CD4-positive, alpha-beta T cell (primary cell): ENCODE measurements around the gene DCLRE1C. TPM values are rescaled to one million over a fixed set of nuclear protein-coding genes. Genes with fewer than 3 reads are reported as not detected.

ENCODE experiments used
- ATAC-seq: fragments of 200-7000 bp; cut with Tn5 transposase; one replicate; pipeline ENCODE4 v1.10.0; 2022; ENCODE audit warnings: mild to moderate bottlenecking; ENCODE audit not compliant: poor library complexity
- CTCF ChIA-PET: fragments of 350-600 bp; sonication (Branson Sonifier 250); formaldehyde crosslinking; loops from one replicate; lab custom pipeline; 2021; ENCODE audit warnings: antibody characterized with exemption, inconsistent platforms; lab: Charles Lee
- POLR2A ChIA-PET: fragments of 350-600 bp; sonication (Branson Sonifier 250); formaldehyde crosslinking; loops from one replicate; lab custom pipeline; 2021; ENCODE audit warnings: antibody characterized with exemption, inconsistent platforms; lab: Charles Lee
- DNase-seq, 14 experiments: peaks; one replicate each; pipeline ENCODE4 v3.0.0-alpha.2; 2013 to 2020; ENCODE audit warnings: mixed read lengths in 2 of 14
- H3K27ac ChIP-seq, 2 donors: one replicate each; pipeline versions ENCODE4 v1.5.1 to v1.7.0; 2013; ENCODE audit warnings: low read length in 2 of 2, low read depth in 1 of 2, mild to moderate bottlenecking in 1 of 2
- H3K27me3 ChIP-seq, 2 experiments: 1 replicate in 1 of 2; 2 replicates in 1 of 2; pipeline versions ENCODE4 v1.6.1 to v1.7.0; 2013; ENCODE audit warnings: low read length in 2 of 2, control low read depth in 1 of 2, mild to moderate bottlenecking in 1 of 2, moderate library complexity in 1 of 2; ENCODE audit not compliant: insufficient read depth in 2 of 2, control insufficient read depth in 1 of 2
- H3K36me3 ChIP-seq: one replicate; pipeline ENCODE4 v1.6.1; 2013; ENCODE audit warnings: low read length, control low read depth; ENCODE audit not compliant: insufficient read depth
- H3K4me1 ChIP-seq: one replicate; pipeline ENCODE4 v1.6.1; 2013; ENCODE audit warnings: low read length, control low read depth; ENCODE audit not compliant: insufficient read depth
- H3K4me3 ChIP-seq: one replicate; pipeline ENCODE4 v1.5.1; 2013; ENCODE audit warnings: mild to moderate bottlenecking, low read length, moderate library complexity
- H3K9me3 ChIP-seq, 2 experiments: 1 replicate in 1 of 2; 2 replicates in 1 of 2; pipeline versions ENCODE4 v1.6.1 to v1.7.0; 2013; ENCODE audit warnings: low read length in 2 of 2, mild to moderate bottlenecking in 2 of 2, control low read depth in 1 of 2, moderate library complexity in 1 of 2; ENCODE audit not compliant: control insufficient read depth in 1 of 2, insufficient read depth in 1 of 2
- H3K27ac Mint-ChIP-seq: one replicate; pipeline ENCODE4 v1.8.0; 2020; ENCODE audit warnings: mixed read lengths
- H3K27me3 Mint-ChIP-seq: one replicate; pipeline ENCODE4 v1.8.0; 2021; ENCODE audit warnings: mixed read lengths
- H3K36me3 Mint-ChIP-seq: one replicate; pipeline ENCODE4 v1.8.0; 2021; ENCODE audit warnings: low read depth, mixed read lengths
- H3K4me1 Mint-ChIP-seq: one replicate; pipeline ENCODE4 v1.8.0; 2021; ENCODE audit warnings: low read depth, mixed read lengths
- H3K4me3 Mint-ChIP-seq: one replicate; pipeline ENCODE4 v1.8.0; 2020; ENCODE audit warnings: mild to moderate bottlenecking, mixed read lengths
- H3K9me3 Mint-ChIP-seq: one replicate; pipeline ENCODE4 v1.8.0; 2020; ENCODE audit warnings: mixed read lengths
- intact Hi-C, 2 experiments: fragments of 100-400 bp; cut with DNase I in 1 of 2; cut with micrococcal nuclease in 1 of 2; formaldehyde crosslinking; loops; one replicate each; pipeline versions ENCODE4 v1.15.1 to v1.9.0; 2023 to 2025; cut with DNase I, micrococcal nuclease
- total RNA-seq, 174 experiments: library from RNA in 2 of 174; stranded (reverse) in 2 of 174; gene quantifications; one replicate each; pipeline ENCODE4 v1.2.3 and lab custom pipeline; 2021 to 2026
- TF ChIP-seq, protein P1 (sequence below): fragments of 200-600 bp; IDR thresholded peaks from one replicate; pipeline ENCODE4 v1.8.0; 2022; ENCODE audit warnings: antibody characterized with exemption, mild to moderate bottlenecking

Gene DCLRE1C
- total RNA-seq, 2 experiments from 2014 or later = 11.0 to 15.4 TPM

DNA sequence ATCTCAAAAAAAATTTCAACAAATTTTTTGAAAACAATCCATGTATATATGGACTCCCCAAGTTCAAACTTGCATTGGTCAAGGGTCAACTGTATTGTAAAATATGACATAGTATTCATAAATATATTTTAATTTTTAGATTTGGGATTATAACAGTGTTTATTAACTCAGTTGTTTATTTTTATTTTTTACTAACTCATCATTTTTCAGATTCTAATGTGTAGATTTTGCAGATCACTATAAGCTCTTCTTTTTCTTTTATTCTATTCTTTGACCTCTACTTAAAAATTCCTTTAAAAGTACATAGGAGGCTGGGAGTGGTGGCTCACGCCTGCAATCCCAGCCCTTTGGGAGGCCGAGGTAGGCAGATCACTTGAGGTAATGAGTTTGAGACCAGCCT lies 14.0 kb upstream of the DCLRE1C start:
- no peaks in the 10 kb centered on the region for H3K36me3 Mint-ChIP-seq
- peaks cover 7% of the 10 kb centered on the region for H3K4me1 Mint-ChIP-seq
- H3K4me3 ChIP-seq = no peak overlapping the region
- ChIA-PET CTCF (no interaction called here), POLR2A (no interaction called here)
- no peaks in the 10 kb centered on the region for H3K9me3 ChIP-seq
- TF ChIP-seq, protein P1, sequence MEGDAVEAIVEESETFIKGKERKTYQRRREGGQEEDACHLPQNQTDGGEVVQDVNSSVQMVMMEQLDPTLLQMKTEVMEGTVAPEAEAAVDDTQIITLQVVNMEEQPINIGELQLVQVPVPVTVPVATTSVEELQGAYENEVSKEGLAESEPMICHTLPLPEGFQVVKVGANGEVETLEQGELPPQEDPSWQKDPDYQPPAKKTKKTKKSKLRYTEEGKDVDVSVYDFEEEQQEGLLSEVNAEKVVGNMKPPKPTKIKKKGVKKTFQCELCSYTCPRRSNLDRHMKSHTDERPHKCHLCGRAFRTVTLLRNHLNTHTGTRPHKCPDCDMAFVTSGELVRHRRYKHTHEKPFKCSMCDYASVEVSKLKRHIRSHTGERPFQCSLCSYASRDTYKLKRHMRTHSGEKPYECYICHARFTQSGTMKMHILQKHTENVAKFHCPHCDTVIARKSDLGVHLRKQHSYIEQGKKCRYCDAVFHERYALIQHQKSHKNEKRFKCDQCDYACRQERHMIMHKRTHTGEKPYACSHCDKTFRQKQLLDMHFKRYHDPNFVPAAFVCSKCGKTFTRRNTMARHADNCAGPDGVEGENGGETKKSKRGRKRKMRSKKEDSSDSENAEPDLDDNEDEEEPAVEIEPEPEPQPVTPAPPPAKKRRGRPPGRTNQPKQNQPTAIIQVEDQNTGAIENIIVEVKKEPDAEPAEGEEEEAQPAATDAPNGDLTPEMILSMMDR = no peak
- H3K4me1 ChIP-seq = peaks cover 8% of the 10 kb centered on the region
- no peaks in the 10 kb centered on the region for H3K36me3 ChIP-seq
- intact Hi-C loops = loop anchor here (5.0 to 10.0 kb wide), 2 partner anchors 76 to 1173 kb away; no protein-coding TSS in a partner anchor
- no peak overlapping the region for H3K4me3 Mint-ChIP-seq
- no peak overlapping the region for H3K27ac Mint-ChIP-seq
- no peaks in the 10 kb centered on the region for H3K9me3 Mint-ChIP-seq
- ATAC-seq = no peak
- no peaks in the 10 kb centered on the region for H3K27me3 Mint-ChIP-seq
- H3K27me3 ChIP-seq = no peaks in the 10 kb centered on the region
- H3K27ac ChIP-seq = no peak overlapping the region
- DNase-seq = no peak

DNA sequence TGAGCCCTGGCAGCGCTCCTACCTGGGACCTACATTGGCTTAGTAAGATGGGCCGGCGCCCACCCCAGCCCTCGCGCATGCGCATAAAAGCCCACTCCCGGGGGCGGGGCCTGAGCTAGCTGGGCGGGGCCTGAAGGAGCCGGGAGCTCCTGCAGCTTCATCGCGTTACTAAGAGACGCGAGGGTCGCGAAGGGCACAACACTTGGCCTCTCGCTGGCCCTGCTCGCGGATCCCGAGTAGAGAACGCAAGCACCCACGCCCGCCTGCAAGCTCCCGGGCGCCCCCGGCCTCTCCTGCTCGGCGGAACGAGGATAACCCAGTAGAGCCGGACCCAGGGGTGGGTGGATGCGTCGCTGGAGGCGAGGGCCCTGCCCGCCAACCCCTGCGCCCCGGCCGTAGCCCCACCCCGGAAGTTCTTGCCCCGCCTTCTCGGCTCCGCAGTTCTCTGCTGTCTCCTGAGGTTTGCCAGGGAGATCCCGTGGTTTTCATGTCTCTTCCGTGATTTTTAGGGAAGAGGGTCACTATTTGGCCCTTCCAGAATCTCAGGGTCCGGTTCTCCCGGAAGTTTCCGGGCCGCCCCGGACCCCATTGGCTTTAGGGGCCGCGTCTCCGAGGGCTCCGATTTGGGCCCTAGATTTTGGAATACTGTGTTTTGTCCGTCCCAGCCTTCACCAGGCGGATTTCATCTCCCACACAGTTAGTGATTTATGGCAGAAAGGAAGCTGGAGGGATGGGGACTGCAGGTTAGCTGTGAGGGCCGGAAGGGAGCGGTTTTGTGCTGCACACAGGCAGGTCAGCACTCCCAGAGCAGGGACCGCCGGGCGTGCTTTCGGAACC lies 5.5 kb upstream of the DCLRE1C start, which contains the start of gene MEIG1:
TSS of gene MEIG1 (plus strand) at position 168 of the 837 bp plus-strand sequence. CDS start 7,081 bp downstream, outside the sequence.
- peak within 1 kb of the TSS; percentile 98 for H3K27ac Mint-ChIP-seq
- peak; percentile 83 to 96 (median 88) for DNase-seq
- CTCF ChIA-PET = no interaction called here
- H3K27me3 ChIP-seq = no peaks in the 10 kb centered on the region
- peaks cover 34% of the 10 kb centered on the region for H3K4me1 Mint-ChIP-seq
- POLR2A ChIA-PET = interaction anchor here (0.5 to 2.2 kb wide), 9 partner anchors 12 to 506 kb away, joined by 3 to 13 read pairs (median 4); partner anchors contain the start of genes CDNF, HSPA14, MSANTD7 and RPP38
- TF ChIP-seq, protein P1 = no peak
- H3K27ac ChIP-seq = peak within 1 kb of the TSS; percentile 86 to 92
- peak; percentile 85 for ATAC-seq
- H3K27me3 Mint-ChIP-seq = no peaks in the 10 kb centered on the region
- peak within 1 kb of the TSS; percentile 98 for H3K4me3 Mint-ChIP-seq
- no peaks in the 10 kb centered on the region for H3K36me3 ChIP-seq
- H3K36me3 Mint-ChIP-seq = peaks cover 7% of the 10 kb centered on the region
- H3K4me3 ChIP-seq = peak within 1 kb of the TSS; percentile 83
- peaks cover 30% of the 10 kb centered on the region for H3K4me1 ChIP-seq
- no peaks in the 10 kb centered on the region for H3K9me3 Mint-ChIP-seq
- no peaks in the 10 kb centered on the region for H3K9me3 ChIP-seq
- intact Hi-C loops = loop anchor here in 1 of 2 experiments (2.0 to 10.0 kb wide), 5 partner anchors 81 to 1372 kb away; partner anchors contain the start of genes NMT2, PRPF18, RPP38 and SUV39H2

DNA sequence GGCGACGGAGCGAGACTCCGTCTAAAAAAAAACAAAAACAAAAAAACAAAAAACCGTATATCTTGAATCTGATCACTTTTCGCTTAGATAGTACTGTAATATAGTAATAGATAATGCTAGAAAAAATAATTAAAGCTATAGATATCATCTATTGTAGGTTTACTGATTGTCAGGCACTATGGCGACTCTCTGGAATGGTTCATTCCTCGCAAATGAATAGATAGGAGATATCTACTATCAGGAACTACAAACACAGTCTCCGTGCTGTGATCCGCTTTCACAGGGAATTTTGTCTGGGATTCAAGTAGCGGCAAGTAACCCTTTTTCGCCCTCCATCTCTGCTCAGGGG lies 5.0 kb upstream of the DCLRE1C start:
- TF ChIP-seq, protein P1 = no peak
- H3K27me3 ChIP-seq = no peaks in the 10 kb centered on the region
- H3K4me3 ChIP-seq = peak overlapping the region; percentile 83
- H3K36me3 ChIP-seq = no peaks in the 10 kb centered on the region
- peak overlapping the region; percentile 86 to 92 for H3K27ac ChIP-seq
- ChIA-PET CTCF (no interaction called here), POLR2A (interaction anchor here (0.6 to 2.2 kb wide), 7 partner anchors 79 to 506 kb away, joined by 3 to 13 read pairs (median 4); partner anchors contain the start of genes CDNF, HSPA14, MSANTD7 and RPP38)
- peak overlapping the region; percentile 98 for H3K4me3 Mint-ChIP-seq
- intact Hi-C loops = loop anchor here in 1 of 2 experiments (2.0 to 5.0 kb wide), 4 partner anchors 80 to 1372 kb away; partner anchors contain the start of genes NMT2, PRPF18, RPP38 and SUV39H2
- H3K9me3 ChIP-seq = no peaks in the 10 kb centered on the region
- peak overlapping the region; percentile 98 for H3K27ac Mint-ChIP-seq
- no peaks in the 10 kb centered on the region for H3K9me3 Mint-ChIP-seq
- H3K4me1 Mint-ChIP-seq = peaks cover 40% of the 10 kb centered on the region
- H3K27me3 Mint-ChIP-seq = no peaks in the 10 kb centered on the region
- DNase-seq = no peak
- no peak for ATAC-seq
- H3K4me1 ChIP-seq = peaks cover 34% of the 10 kb centered on the region
- H3K36me3 Mint-ChIP-seq = peaks cover 7% of the 10 kb centered on the region
